Measurements from ENCODE around the gene APRT.

GRCh38 chr16:88818575-88818874, 6.8 kb upstream of the APRT start:
- no peak for TF ChIP-seq CTCF (IDR thresholded peaks at IDR 0.05)
- TF ChIP-seq POLR2A (IDR thresholded peaks at IDR 0.05): no peak

Measured in uterus (tissue), 2 donors.